Esophagus (tissue), 2 donors: ENCODE data around the gene FBXL13. TPM values are rescaled to one million over a fixed set of nuclear protein-coding genes. Genes with fewer than 3 reads are reported as not detected.
"Not testable (repeated sequence)": the region's sequence is repeated elsewhere in the genome, so short reads cannot be mapped to it uniquely, and the experiment has no call there.

Source experiments
- H3K27ac ChIP-seq, 2 donors: one replicate each; pipeline ENCODE4 v1.5.1; 2013; ENCODE audit warnings: low read depth in 2 of 2, mild to moderate bottlenecking in 2 of 2, inconsistent platforms in 1 of 2, low read length in 1 of 2, moderate library complexity in 1 of 2
- H3K27me3 ChIP-seq, 2 donors: one replicate each; pipeline ENCODE4 v1.6.1; 2013; ENCODE audit warnings: low read length in 2 of 2, control low read depth in 1 of 2, mild to moderate bottlenecking in 1 of 2; ENCODE audit not compliant: insufficient read depth in 2 of 2, control insufficient read depth in 1 of 2
- H3K36me3 ChIP-seq, 2 donors: one replicate each; pipeline ENCODE4 v1.6.1; 2013; ENCODE audit warnings: low read length in 1 of 2; ENCODE audit not compliant: control insufficient read depth in 2 of 2, insufficient read depth in 2 of 2
- H3K4me1 ChIP-seq, 2 donors: one replicate each; pipeline ENCODE4 v1.6.1; 2013; ENCODE audit warnings: low read length in 1 of 2; ENCODE audit not compliant: control insufficient read depth in 2 of 2, insufficient read depth in 2 of 2
- H3K4me3 ChIP-seq, 2 donors: one replicate each; pipeline ENCODE4 v1.5.1; 2013; ENCODE audit warnings: low read length in 2 of 2, mild to moderate bottlenecking in 2 of 2, low read depth in 1 of 2, moderate library complexity in 1 of 2
- H3K9me3 ChIP-seq, 2 donors: one replicate each; pipeline ENCODE4 v1.6.1; 2013; ENCODE audit warnings: mild to moderate bottlenecking in 2 of 2, low read depth in 1 of 2, low read length in 1 of 2, moderate library complexity in 1 of 2; ENCODE audit not compliant: control insufficient read depth in 2 of 2, insufficient read depth in 1 of 2
- WGBS, 2 donors: extraction: QIAGEN DNeasy Blood & Tissue Kit; methylation state at CpG; one replicate each; pipeline ENCODE4 v1.1.7; 2013; 5-methylcytosine and 5-hydroxymethylcytosine counted together
- polyA plus RNA-seq, 2 donors: library from polyadenylated mRNA; stranded (reverse); fragments of 200-250 nt; gene quantifications; one replicate each; pipeline ENCODE4 v1.2.3, GENCODE V29; 2013
- donor health status: healthy with polysubstance abuse.
- donor health status: Bipolar disorder and iron deficiency.

Gene FBXL13
- polyA plus RNA-seq, 2 donors = 0.08 TPM; not detected in 1

DNA sequence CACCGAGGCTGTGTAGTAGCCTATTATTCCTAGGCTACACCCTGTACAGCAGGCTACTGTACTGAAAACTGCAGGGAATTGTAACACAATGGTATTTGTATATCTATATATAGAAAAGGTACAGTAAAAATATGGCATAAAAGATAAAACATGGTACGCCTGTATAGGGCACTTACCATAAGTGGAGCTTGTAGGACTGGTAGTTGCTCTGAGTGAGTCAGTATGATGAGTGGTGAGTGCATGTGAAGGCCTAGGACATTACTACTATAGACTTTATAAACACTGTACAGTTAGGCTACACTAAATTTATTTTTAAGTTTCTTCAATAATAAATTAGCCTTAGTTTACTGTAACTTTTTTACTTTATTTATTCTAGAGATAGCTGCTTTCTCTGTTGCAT lies 285.8 kb downstream of the FBXL13 start:
- not testable (repeated sequence) for H3K4me1 ChIP-seq, H3K27me3 ChIP-seq, H3K9me3 ChIP-seq, H3K27ac ChIP-seq, H3K36me3 ChIP-seq, H3K4me3 ChIP-seq
- WGBS, 2 donors = 96 to 99% methylated on average over 2 of the region's 2 CpGs

DNA sequence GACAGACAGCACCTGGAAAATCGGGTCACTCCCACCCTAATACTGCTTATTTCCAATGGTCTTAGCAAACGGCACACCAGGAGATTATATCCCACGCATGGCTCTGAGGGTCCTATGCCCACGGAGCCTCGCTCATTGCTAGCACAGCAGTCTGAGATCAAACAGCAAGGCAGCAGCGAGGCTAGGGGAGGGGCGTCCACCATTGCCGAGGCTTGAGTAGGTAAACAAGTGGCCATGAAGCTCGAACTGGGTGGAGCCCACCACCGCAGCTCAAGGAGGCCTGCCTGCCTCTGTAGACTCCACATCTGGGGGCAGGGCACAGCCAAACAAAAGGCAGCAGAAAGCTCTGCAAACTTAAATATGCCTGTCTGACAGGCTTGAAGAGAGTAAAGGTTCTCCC lies 293.7 kb downstream of the FBXL13 start:
- not testable (repeated sequence) for H3K4me1 ChIP-seq, H3K4me3 ChIP-seq, H3K27ac ChIP-seq, H3K27me3 ChIP-seq, H3K36me3 ChIP-seq, H3K9me3 ChIP-seq
- 97 to 98% methylated on average over 10 of the region's 10 CpGs for WGBS, 2 donors

DNA sequence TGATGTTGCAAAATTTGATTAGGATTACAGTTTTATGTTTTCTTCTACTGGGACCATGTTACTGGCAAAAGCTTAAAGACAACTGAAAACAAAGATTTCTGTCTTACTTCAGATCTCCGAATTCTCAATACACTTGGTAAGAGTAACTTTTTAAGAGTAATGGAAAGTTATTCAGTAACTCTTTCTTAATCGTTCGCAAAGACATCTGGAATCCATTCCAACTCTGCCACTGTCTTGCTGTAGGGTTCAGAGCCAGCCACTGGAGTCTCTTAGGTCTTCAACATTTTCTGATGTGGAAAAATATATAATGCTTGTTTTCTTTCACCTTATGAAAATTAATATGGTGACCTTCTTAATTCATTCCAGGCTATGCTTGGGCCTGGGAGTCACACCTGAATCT lies 295.9 kb downstream of the FBXL13 start:
- H3K36me3 ChIP-seq, H3K4me1 ChIP-seq, H3K9me3 ChIP-seq, H3K27me3 ChIP-seq, H3K27ac ChIP-seq, H3K4me3 ChIP-seq: not testable (repeated sequence)
- 84 to 88% methylated on average over 3 of the region's 3 CpGs for WGBS, 2 donors

GRCh38 chr7:102776217-102776616 lies 298.4 kb downstream of the FBXL13 start:
- H3K4me1 ChIP-seq, H3K27ac ChIP-seq, H3K9me3 ChIP-seq, H3K36me3 ChIP-seq, H3K4me3 ChIP-seq, H3K27me3 ChIP-seq: not testable (repeated sequence)

DNA sequence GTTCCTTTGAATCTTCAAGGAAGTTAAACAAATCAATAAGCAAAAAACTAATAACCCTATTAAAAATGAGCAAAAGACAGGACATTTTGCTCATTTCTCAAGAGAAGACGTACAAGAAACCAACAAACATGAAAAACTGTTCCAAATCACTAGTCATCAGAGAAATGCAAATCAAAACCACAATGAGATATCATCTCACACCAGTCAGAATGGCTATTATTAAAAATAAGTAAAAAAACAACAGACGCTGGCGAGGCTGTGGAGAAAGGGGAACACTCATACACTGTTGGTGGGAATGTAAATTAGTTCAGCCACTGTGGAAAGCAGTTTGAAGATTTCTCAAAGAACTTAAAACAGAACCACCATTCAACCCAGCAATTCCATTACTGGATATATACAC lies 304.1 kb downstream of the FBXL13 start:
- WGBS, 2 donors = 82 to 90% methylated on average over 3 of the region's 3 CpGs
- not testable (repeated sequence) for H3K27me3 ChIP-seq, H3K36me3 ChIP-seq, H3K9me3 ChIP-seq, H3K4me1 ChIP-seq, H3K4me3 ChIP-seq, H3K27ac ChIP-seq

- H3K27ac ChIP-seq, H3K36me3 ChIP-seq, H3K9me3 ChIP-seq, H3K4me1 ChIP-seq, H3K27me3 ChIP-seq, H3K4me3 ChIP-seq: not testable (repeated sequence)
- 90 to 95% methylated on average over 2 of the region's 3 CpGs for WGBS, 2 donors
Measured at GRCh38 chr7:102769657-102770192, 304.9 kb downstream of the FBXL13 start.

- not testable (repeated sequence) for H3K4me3 ChIP-seq, H3K4me1 ChIP-seq, H3K27ac ChIP-seq, H3K9me3 ChIP-seq, H3K36me3 ChIP-seq, H3K27me3 ChIP-seq
- whole genome bisulfite sequencing, 2 donors = 53 to 55% methylated on average over 6 of the region's 6 CpGs
Measured at GRCh38 chr7:102763295-102763905, 311.2 kb downstream of the FBXL13 start.

Other genes with a start within 250 kb of the FBXL13 start
- gene LRRC17, start 161.8 kb downstream of the FBXL13 start, polyA plus RNA-seq = under 1 TPM; 0.26 to 0.27 TPM
- gene ARMC10, start 344 bp upstream of the FBXL13 start, polyA plus RNA-seq = 10 to 100 TPM; 14.5 to 17.7 TPM
- 1 to 10 TPM; 1.1 to 1.7 TPM for gene NAPEPLD, start 74.3 kb upstream of the FBXL13 start, polyA plus RNA-seq
- gene PMPCB, start 222.6 kb upstream of the FBXL13 start, polyA plus RNA-seq = 10 to 100 TPM; 32.9 to 47.4 TPM